Astrocyte (in vitro differentiated cells and primary cell): ENCODE data around the gene COL2A1. TPM values are rescaled to one million over a fixed set of nuclear protein-coding genes. Genes with fewer than 3 reads are reported as not detected.

Source experiments
- DNase-seq: peaks from one replicate; pipeline ENCODE4 v3.0.0-alpha.2; 2010; ENCODE audit warnings: low read depth
- FAIRE-seq: peaks from 2 replicates; lab custom pipeline; 2011; peaks lifted over from hg19 to GRCh38; lab: Jason Lieb, UNC
- H2AFZ ChIP-seq: 2 replicates; pipeline ENCODE4 v1.6.0; 2012; ENCODE audit warnings: low read depth, low read length, inconsistent platforms
- H3K27ac ChIP-seq: 2 replicates; pipeline ENCODE4 v1.5.1; 2011; ENCODE audit warnings: low read depth, low read length, inconsistent platforms
- H3K27me3 ChIP-seq: 2 replicates; pipeline ENCODE4 v1.6.0; 2011; ENCODE audit warnings: low read length, inconsistent platforms; ENCODE audit not compliant: insufficient read depth
- H3K36me3 ChIP-seq: 2 replicates; pipeline ENCODE4 v1.5.1; 2011; ENCODE audit warnings: low read length, inconsistent platforms; ENCODE audit not compliant: insufficient read depth
- H3K4me1 ChIP-seq: 2 replicates; pipeline ENCODE4 v1.5.1; 2011; ENCODE audit warnings: low read length, inconsistent platforms; ENCODE audit not compliant: insufficient read depth
- H3K4me2 ChIP-seq: 2 replicates; pipeline ENCODE4 v1.6.0; 2012; ENCODE audit warnings: low read length, inconsistent platforms
- H3K4me3 ChIP-seq: 2 replicates; pipeline ENCODE4 v1.5.1; 2011; ENCODE audit warnings: low read depth, mild to moderate bottlenecking, low read length, inconsistent platforms; ENCODE audit not compliant: insufficient read depth
- H3K79me2 ChIP-seq: 2 replicates; pipeline ENCODE4 v1.6.0; 2012; ENCODE audit warnings: mild to moderate bottlenecking, low read length, inconsistent platforms; ENCODE audit not compliant: insufficient read depth
- H3K9ac ChIP-seq: 2 replicates; pipeline ENCODE4 v1.6.0; 2012; ENCODE audit warnings: mild to moderate bottlenecking, low read length, inconsistent platforms
- H3K9me3 ChIP-seq: 2 replicates; pipeline ENCODE4 v1.5.1; 2012; ENCODE audit warnings: low read depth, mild to moderate bottlenecking, low read length, inconsistent platforms; ENCODE audit not compliant: insufficient read depth
- H4K20me1 ChIP-seq: 2 replicates; pipeline ENCODE4 v1.6.0; 2012; ENCODE audit warnings: low read length, inconsistent platforms; ENCODE audit not compliant: insufficient read depth
- H3K27ac Mint-ChIP-seq: one replicate; pipeline ENCODE4 v1.8.0; 2021; ENCODE audit warnings: mild to moderate bottlenecking, mixed read lengths; ENCODE audit not compliant: unreplicated experiment
- H3K27me3 Mint-ChIP-seq: one replicate; pipeline ENCODE4 v1.8.0; 2021; ENCODE audit warnings: low read depth, mixed read lengths; ENCODE audit not compliant: unreplicated experiment
- H3K36me3 Mint-ChIP-seq: one replicate; pipeline ENCODE4 v1.8.0; 2021; ENCODE audit warnings: low read depth, mixed read lengths; ENCODE audit not compliant: unreplicated experiment
- H3K4me1 Mint-ChIP-seq: one replicate; pipeline ENCODE4 v1.8.0; 2021; ENCODE audit warnings: low read depth, mixed read lengths; ENCODE audit not compliant: unreplicated experiment
- H3K4me3 Mint-ChIP-seq: one replicate; pipeline ENCODE4 v1.8.0; 2021; ENCODE audit warnings: mild to moderate bottlenecking, moderate library complexity, mixed read lengths; ENCODE audit not compliant: unreplicated experiment
- H3K9me3 Mint-ChIP-seq: one replicate; pipeline ENCODE4 v1.8.0; 2021; ENCODE audit warnings: mild to moderate bottlenecking, mixed read lengths; ENCODE audit not compliant: unreplicated experiment
- CTCF ChIP-seq: IDR thresholded peaks from 2 replicates; pipeline ENCODE4 v1.5.1; 2011; ENCODE audit warnings: low read depth, mild to moderate bottlenecking, inconsistent platforms, low read length, moderate library complexity; ENCODE audit not compliant: insufficient read depth
- EZH2 ChIP-seq: IDR thresholded peaks from 2 replicates; pipeline ENCODE4 v1.6.1; 2012; ENCODE audit warnings: mild to moderate bottlenecking, low read length, inconsistent platforms; ENCODE audit not compliant: insufficient read depth
- total RNA-seq: library from RNA; stranded (reverse); gene quantifications from 2 replicates; pipeline ENCODE4 v1.2.1, GENCODE V29; 2021

The COL2A1 gene
- total RNA-seq, 1 donor from 2014 or later, result 20.3 TPM

- Histone ChIP-seq H3K4me1 (no peaks in the 10 kb centered on the region), H3K27ac (no peak overlapping the region), H3K27me3 (peaks cover 23% of the 10 kb centered on the region), H3K4me2 (no peak overlapping the region), H3K4me3 (no peak overlapping the region), H3K79me2 (no peaks in the 10 kb centered on the region), H4K20me1 (no peaks in the 10 kb centered on the region), H2AFZ (no peak overlapping the region), H3K36me3 (no peaks in the 10 kb centered on the region), H3K9ac (no peak overlapping the region), H3K9me3 (no peaks in the 10 kb centered on the region)
- H3K4me3 Mint-ChIP-seq, result no peak overlapping the region
- no peak for FAIRE-seq
- no peak for DNase-seq
- peaks cover 11% of the 10 kb centered on the region for H3K4me1 Mint-ChIP-seq
- peaks cover 28% of the 10 kb centered on the region for H3K27me3 Mint-ChIP-seq
- TF ChIP-seq CTCF, result no peak
- TF ChIP-seq EZH2, result no peak
- H3K36me3 Mint-ChIP-seq, result no peaks in the 10 kb centered on the region
- H3K9me3 Mint-ChIP-seq, result no peaks in the 10 kb centered on the region
- H3K27ac Mint-ChIP-seq, result no peak overlapping the region
Observed at GRCh38 chr12:48022676-48023385, 18.6 kb upstream of the COL2A1 start.

- H3K9ac ChIP-seq, result no peak overlapping the region
- no peaks in the 10 kb centered on the region for H3K9me3 ChIP-seq
- DNase-seq (no peak), FAIRE-seq (no peak)
- H3K4me1 Mint-ChIP-seq, result peaks cover 4% of the 10 kb centered on the region
- no peak overlapping the region for H3K27ac ChIP-seq
- peaks cover 30% of the 10 kb centered on the region for H3K27me3 Mint-ChIP-seq
- no peaks in the 10 kb centered on the region for H3K79me2 ChIP-seq
- no peak overlapping the region for H3K4me3 Mint-ChIP-seq
- TF ChIP-seq EZH2 (no peak), CTCF (no peak)
- no peaks in the 10 kb centered on the region for H3K36me3 Mint-ChIP-seq
- no peak overlapping the region for H3K4me3 ChIP-seq
- no peaks in the 10 kb centered on the region for H3K36me3 ChIP-seq
- no peak overlapping the region for H3K27ac Mint-ChIP-seq
- H2AFZ ChIP-seq, result no peak overlapping the region
- no peaks in the 10 kb centered on the region for H4K20me1 ChIP-seq
- H3K4me2 ChIP-seq, result no peak overlapping the region
- H3K27me3 ChIP-seq, result peaks cover 24% of the 10 kb centered on the region
- no peaks in the 10 kb centered on the region for H3K4me1 ChIP-seq
- no peaks in the 10 kb centered on the region for H3K9me3 Mint-ChIP-seq
Observed at GRCh38 chr12:48022180-48022521, 17.9 kb upstream of the COL2A1 start.

GRCh38 chr12:48021485-48022179 lies 17.4 kb upstream of the COL2A1 start:
- H3K4me1 ChIP-seq, result no peaks in the 10 kb centered on the region
- H3K27me3 Mint-ChIP-seq, result peaks cover 34% of the 10 kb centered on the region
- H3K27ac ChIP-seq, result no peak overlapping the region
- H3K27me3 ChIP-seq, result peaks cover 28% of the 10 kb centered on the region
- H3K27ac Mint-ChIP-seq, result no peak overlapping the region
- H3K36me3 Mint-ChIP-seq, result no peaks in the 10 kb centered on the region
- H4K20me1 ChIP-seq, result no peaks in the 10 kb centered on the region
- no peak for DNase-seq
- H3K4me3 ChIP-seq, result no peak overlapping the region
- no peaks in the 10 kb centered on the region for H3K36me3 ChIP-seq
- H2AFZ ChIP-seq, result no peak overlapping the region
- no peak for FAIRE-seq
- H3K9me3 Mint-ChIP-seq, result no peaks in the 10 kb centered on the region
- peaks cover 3% of the 10 kb centered on the region for H3K4me1 Mint-ChIP-seq
- H3K9me3 ChIP-seq, result no peaks in the 10 kb centered on the region
- no peak overlapping the region for H3K4me2 ChIP-seq
- H3K79me2 ChIP-seq, result no peaks in the 10 kb centered on the region
- no peak overlapping the region for H3K9ac ChIP-seq
- TF ChIP-seq EZH2 (no peak), CTCF (no peak)
- no peak overlapping the region for H3K4me3 Mint-ChIP-seq
